ENCODE data around the gene NCAPG2. TPM values are rescaled to one million over a fixed set of nuclear protein-coding genes. Genes with fewer than 3 reads are reported as not detected.

Gene NCAPG2
- polyA plus RNA-seq, 2 of the 4 experiments (the other 2 are of a cell fraction) = 53.8 to 63.0 TPM

DNA sequence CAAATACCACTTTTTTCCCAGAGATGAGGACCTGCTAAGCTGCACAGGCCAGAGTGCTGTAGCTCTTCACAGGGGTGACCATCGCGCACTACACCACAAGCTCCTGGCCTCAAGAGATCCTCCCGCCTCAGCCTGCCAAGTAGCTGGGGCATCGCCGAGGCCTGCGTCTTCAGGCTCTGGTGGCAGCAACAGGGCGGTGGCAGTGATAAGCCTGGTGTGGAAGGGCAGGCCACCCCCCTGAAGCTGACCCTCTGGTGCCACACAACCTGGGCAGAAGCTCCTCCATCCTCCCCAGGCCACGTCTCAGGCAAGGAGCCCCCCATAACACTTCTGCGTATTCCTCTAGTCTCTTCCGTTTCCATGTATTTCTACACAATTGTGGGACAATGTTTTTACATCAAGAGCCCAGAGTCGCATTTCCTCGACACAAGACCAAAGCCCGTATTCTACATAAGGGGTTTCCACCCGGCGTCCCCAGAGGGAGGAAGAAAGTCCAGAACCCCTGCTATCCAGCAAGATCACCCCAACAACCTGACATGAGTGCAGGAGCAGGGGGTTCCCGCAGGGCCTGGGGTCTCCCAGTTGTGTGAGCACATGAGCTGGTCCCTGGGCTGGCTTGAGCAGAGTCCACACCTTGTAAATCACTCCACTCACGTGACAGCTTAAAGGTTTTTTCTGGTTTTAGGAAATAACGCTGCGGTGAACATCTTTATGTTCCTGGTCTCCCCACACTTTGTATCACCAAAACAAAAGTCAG, 37.6 kb upstream of the NCAPG2 start:
- 93% methylated on average over 19 of the region's 19 CpGs for WGBS (ENCODE audit: missing lambda C conversion rate)
- no peaks in the 10 kb centered on the region for H3K9me3 ChIP-seq
- H3K4me2 ChIP-seq = no peak overlapping the region
- ChIA-PET CTCF (interaction anchor here (0.7 to 4.0 kb wide), 7 partner anchors 12 to 77 kb away, joined by 3 to 13 read pairs (median 4); no protein-coding TSS in a partner anchor), POLR2A (interaction anchor here (1.0 kb wide), 1 partner anchor 37 kb away, joined by 4 read pairs; the partner anchor contains the start of gene NCAPG2)
- no peak for DNase-seq (ENCODE audit: low read depth in 1 of 2, low spot score in 1 of 2)
- H3K27ac ChIP-seq = peak overlapping the region in 1 of 2 experiments; percentile 81; a peak in 3 of 6 replicates
- FAIRE-seq = no peak
- H3K4me3 ChIP-seq = no peak overlapping the region
- no peak for TF ChIP-seq ESRRA (IDR thresholded peaks at IDR 0.05; ENCODE audit: borderline replicate concordance, low read length)
- TF ChIP-seq, protein P1, sequence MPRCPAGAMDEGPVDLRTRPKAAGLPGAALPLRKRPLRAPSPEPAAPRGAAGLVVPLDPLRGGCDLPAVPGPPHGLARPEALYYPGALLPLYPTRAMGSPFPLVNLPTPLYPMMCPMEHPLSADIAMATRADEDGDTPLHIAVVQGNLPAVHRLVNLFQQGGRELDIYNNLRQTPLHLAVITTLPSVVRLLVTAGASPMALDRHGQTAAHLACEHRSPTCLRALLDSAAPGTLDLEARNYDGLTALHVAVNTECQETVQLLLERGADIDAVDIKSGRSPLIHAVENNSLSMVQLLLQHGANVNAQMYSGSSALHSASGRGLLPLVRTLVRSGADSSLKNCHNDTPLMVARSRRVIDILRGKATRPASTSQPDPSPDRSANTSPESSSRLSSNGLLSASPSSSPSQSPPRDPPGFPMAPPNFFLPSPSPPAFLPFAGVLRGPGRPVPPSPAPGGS (IDR thresholded peaks at IDR 0.05) = no peak
- no peak for TF ChIP-seq BHLHE40 (IDR thresholded peaks at IDR 0.05; ENCODE audit: low read depth, low read length)
- TF ChIP-seq MAZ (IDR thresholded peaks at IDR 0.05; ENCODE audit: borderline replicate concordance, low read depth, low read length) = no peak
- TF ChIP-seq, protein P2, sequence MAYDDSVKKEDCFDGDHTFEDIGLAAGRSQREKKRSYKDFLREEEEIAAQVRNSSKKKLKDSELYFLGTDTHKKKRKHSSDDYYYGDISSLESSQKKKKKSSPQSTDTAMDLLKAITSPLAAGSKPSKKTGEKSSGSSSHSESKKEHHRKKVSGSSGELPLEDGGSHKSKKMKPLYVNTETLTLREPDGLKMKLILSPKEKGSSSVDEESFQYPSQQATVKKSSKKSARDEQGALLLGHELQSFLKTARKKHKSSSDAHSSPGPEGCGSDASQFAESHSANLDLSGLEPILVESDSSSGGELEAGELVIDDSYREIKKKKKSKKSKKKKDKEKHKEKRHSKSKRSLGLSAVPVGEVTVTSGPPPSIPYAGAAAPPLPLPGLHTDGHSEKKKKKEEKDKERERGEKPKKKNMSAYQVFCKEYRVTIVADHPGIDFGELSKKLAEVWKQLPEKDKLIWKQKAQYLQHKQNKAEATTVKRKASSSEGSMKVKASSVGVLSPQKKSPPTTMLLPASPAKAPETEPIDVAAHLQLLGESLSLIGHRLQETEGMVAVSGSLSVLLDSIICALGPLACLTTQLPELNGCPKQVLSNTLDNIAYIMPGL (CRISPR knock-in tag; IDR thresholded peaks at IDR 0.05; ENCODE audit: borderline replicate concordance) = no peak
- ATAC-seq = no peak
- peaks cover 28% of the 10 kb centered on the region for H3K4me1 ChIP-seq

DNA sequence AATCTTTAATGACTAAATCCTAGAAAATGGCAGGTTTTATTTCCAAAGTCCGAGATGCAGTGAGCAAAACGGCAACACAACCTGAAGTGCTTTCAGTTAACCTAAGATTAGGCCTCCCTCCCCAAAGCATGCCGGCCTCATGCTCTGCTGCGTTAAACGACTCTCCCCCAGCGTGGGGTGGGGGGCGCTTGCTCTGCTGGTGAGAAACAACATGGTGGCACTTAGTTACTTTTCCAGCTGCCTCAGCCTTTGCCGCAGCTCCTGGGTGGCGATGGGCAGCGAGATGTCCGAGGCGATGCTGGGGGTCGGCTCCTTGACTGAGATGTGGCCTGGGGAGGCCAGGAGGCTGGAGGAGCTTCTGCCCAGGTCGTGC, 36.7 kb upstream of the NCAPG2 start:
- Histone ChIP-seq H3K4me3 (no peak overlapping the region), H3K27ac (peak overlapping the region; percentile 72 to 81), H3K4me2 (peak overlapping the region; percentile 66), H3K4me1 (peaks cover 28% of the 10 kb centered on the region), H3K9me3 (no peaks in the 10 kb centered on the region)
- FAIRE-seq = no peak
- ChIA-PET POLR2A (interaction anchor here (0.6 to 1.0 kb wide), 3 partner anchors 32 to 37 kb away, joined by 4 to 5 read pairs (median 4); partner anchors contain the start of gene NCAPG2), CTCF (interaction anchor here (1.0 to 4.0 kb wide), 6 partner anchors 10 to 78 kb away, joined by 3 to 13 read pairs (median 6); no protein-coding TSS in a partner anchor)
- TF ChIP-seq HOXB5 (CRISPR knock-in tag; IDR thresholded peaks at IDR 0.05) (no peak), HEYL (CRISPR knock-in tag; IDR thresholded peaks at IDR 0.05) (no peak), CHD4 (IDR thresholded peaks at IDR 0.05; ENCODE audit: borderline replicate concordance) (no peak)
- TF ChIP-seq, protein P3, sequence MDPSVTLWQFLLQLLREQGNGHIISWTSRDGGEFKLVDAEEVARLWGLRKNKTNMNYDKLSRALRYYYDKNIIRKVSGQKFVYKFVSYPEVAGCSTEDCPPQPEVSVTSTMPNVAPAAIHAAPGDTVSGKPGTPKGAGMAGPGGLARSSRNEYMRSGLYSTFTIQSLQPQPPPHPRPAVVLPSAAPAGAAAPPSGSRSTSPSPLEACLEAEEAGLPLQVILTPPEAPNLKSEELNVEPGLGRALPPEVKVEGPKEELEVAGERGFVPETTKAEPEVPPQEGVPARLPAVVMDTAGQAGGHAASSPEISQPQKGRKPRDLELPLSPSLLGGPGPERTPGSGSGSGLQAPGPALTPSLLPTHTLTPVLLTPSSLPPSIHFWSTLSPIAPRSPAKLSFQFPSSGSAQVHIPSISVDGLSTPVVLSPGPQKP (IDR thresholded peaks at IDR 0.05; ENCODE audit: low read depth, low read length) = no peak
- peak; percentile 5 to 17; a peak in 3 of 6 replicates for ATAC-seq
- DNase-seq (ENCODE audit: low read depth in 1 of 2, low spot score in 1 of 2) = no peak
- WGBS (ENCODE audit: missing lambda C conversion rate) = 80% methylated on average over 14 of the region's 14 CpGs

DNA sequence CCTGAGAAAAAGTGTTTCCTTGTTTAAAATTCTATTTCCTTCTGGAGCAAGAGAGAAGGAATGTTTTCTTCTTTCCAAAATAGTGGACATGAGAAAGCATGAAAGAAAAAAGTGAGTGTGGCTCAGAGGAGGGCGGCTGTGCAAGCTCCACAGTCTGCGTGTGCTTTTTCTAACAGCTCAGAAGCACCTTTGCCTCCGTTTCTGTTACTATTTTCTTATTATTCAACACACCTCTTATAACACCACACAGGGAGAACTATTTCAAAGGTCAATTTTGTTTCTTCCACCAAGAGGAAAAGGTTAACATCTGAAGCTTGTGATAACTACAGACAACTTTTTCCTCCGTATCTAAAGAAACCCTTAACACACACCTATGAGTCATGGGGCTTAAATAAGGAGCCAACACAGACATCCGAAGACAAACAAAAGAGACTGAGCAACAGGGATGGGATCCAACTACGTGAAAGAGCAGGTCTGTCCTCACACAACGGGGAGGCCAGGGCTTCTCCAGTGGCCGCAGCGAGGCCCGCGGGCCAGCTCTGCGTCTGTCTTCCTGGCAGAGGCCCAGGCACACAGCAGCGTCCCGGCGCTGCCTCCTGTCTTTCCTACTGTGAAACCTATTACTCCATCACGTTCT, 36.2 kb upstream of the NCAPG2 start:
- POLR2A ChIA-PET = interaction anchor here (0.6 to 1.0 kb wide), 4 partner anchors 31 to 101 kb away, joined by 4 to 5 read pairs (median 4); partner anchors contain the start of gene NCAPG2
- H3K9me3 ChIP-seq = no peaks in the 10 kb centered on the region
- peak overlapping the region; percentile 72 to 81 for H3K27ac ChIP-seq
- H3K4me1 ChIP-seq = peaks cover 28% of the 10 kb centered on the region
- FAIRE-seq (peak; percentile 89), DNase-seq (ENCODE audit: low read depth in 1 of 2, low spot score in 1 of 2) (peak; percentile 51 to 80), ATAC-seq (peak; percentile 89 to 92)
- CTCF ChIA-PET = interaction anchor here (1.3 to 4.0 kb wide), 5 partner anchors 10 to 67 kb away, joined by 3 to 13 read pairs (median 4); no protein-coding TSS in a partner anchor
- H3K4me2 ChIP-seq = peak overlapping the region; percentile 66
- peak overlapping the region; percentile 13; the same call in 1 of the 3 replicates for H3K4me3 ChIP-seq
- WGBS (ENCODE audit: missing lambda C conversion rate) = 12% methylated on average over 16 of the region's 16 CpGs
- TF ChIP-seq, protein P2 (CRISPR knock-in tag; IDR thresholded peaks at IDR 0.05; ENCODE audit: borderline replicate concordance) = no peak
- TF ChIP-seq FOSL2 (IDR thresholded peaks at IDR 0.05) (peak; percentile 65; the same call in 1 of the 2 replicates), FOSL2 (CRISPR knock-in tag; IDR thresholded peaks at IDR 0.05) (peak; percentile 86), ZNF302 (CRISPR knock-in tag; IDR thresholded peaks at IDR 0.05) (no peak), CEBPB (IDR thresholded peaks at IDR 0.05) (peak in 1 of 2 experiments; percentile 7; a peak in 1 of 4 replicates), GATA3 (IDR thresholded peaks at IDR 0.05; ENCODE audit: borderline replicate concordance) (no peak), ZFP36 (IDR thresholded peaks at IDR 0.05; ENCODE audit: borderline replicate concordance, partially characterized antibody) (no peak), POLR2AphosphoS2 (conservative IDR thresholded peaks at IDR 0.05; ENCODE audit: low read length) (no peak), HDAC2 (IDR thresholded peaks at IDR 0.05) (no peak), KDM1A (IDR thresholded peaks at IDR 0.05; ENCODE audit: low read depth) (no peak), KDM5A (IDR thresholded peaks at IDR 0.05) (no peak), TP53 (CRISPR knock-in tag; IDR thresholded peaks at IDR 0.05) (no peak), CHD4 (IDR thresholded peaks at IDR 0.05; ENCODE audit: borderline replicate concordance) (no peak), JUNB (IDR thresholded peaks at IDR 0.05) (peak; percentile 66; the same call in 1 of the 2 replicates), SMC3 (IDR thresholded peaks at IDR 0.05) (no peak)
- TF ChIP-seq, protein P3 (IDR thresholded peaks at IDR 0.05; ENCODE audit: low read depth, low read length) = no peak
